SJSA1 (cell line): ENCODE measurements around the gene PTPN1. TPM values are rescaled to one million over a fixed set of nuclear protein-coding genes. Genes with fewer than 3 reads are reported as not detected.
A peak's percentile ranks its signal among the peaks of the same experiment; 100 is the strongest.
"Not testable (repeated sequence)": the region's sequence is repeated elsewhere in the genome, so short reads cannot be mapped to it uniquely, and the experiment has no call there.

Experiments
- DNase-seq, 2 experiments: peaks; one replicate each; pipeline ENCODE4 v3.0.0-alpha.2; 2015 to 2020; ENCODE audit warnings: low spot score in 2 of 2, low read depth in 1 of 2
- H3K27ac ChIP-seq: fragments of 250-450 bp; sonication (Bioruptor Pico); 2 replicates; pipeline ENCODE4 v1.5.1; 2020; ENCODE audit warnings: mild to moderate bottlenecking, moderate library complexity
- H3K27me3 ChIP-seq: fragments of 250-450 bp; sonication (Bioruptor Pico); replicated peaks from 2 replicates; pipeline ENCODE4 v1.5.1; 2020; ENCODE audit warnings: mild to moderate bottlenecking, moderate library complexity
- H3K36me3 ChIP-seq: fragments of 250-450 bp; sonication (Bioruptor Pico); 2 replicates; pipeline ENCODE4 v1.5.1; 2020; ENCODE audit warnings: mild to moderate bottlenecking
- H3K4me1 ChIP-seq: fragments of 250-450 bp; sonication (Bioruptor Pico); replicated peaks from 2 replicates; pipeline ENCODE4 v1.6.1; 2021; ENCODE audit warnings: mild to moderate bottlenecking
- H3K4me3 ChIP-seq: fragments of 250-450 bp; sonication (Bioruptor Pico); 2 replicates; pipeline ENCODE4 v1.5.1; 2020; ENCODE audit warnings: mild to moderate bottlenecking
- H3K9me3 ChIP-seq: fragments of 250-450 bp; sonication (Bioruptor Pico); replicated peaks from 2 replicates; pipeline ENCODE4 v1.5.1; 2020; ENCODE audit warnings: mild to moderate bottlenecking
- total RNA-seq: library from RNA; depleted of rRNA; stranded (reverse); fragments of >200 nt; shearing (Covaris generic); gene quantifications from 2 replicates; pipeline ENCODE4 v1.2.3, GENCODE V29; 2014

Gene PTPN1
- total RNA-seq, 1 experiment from 2014 or later, result 71.3 TPM

DNA sequence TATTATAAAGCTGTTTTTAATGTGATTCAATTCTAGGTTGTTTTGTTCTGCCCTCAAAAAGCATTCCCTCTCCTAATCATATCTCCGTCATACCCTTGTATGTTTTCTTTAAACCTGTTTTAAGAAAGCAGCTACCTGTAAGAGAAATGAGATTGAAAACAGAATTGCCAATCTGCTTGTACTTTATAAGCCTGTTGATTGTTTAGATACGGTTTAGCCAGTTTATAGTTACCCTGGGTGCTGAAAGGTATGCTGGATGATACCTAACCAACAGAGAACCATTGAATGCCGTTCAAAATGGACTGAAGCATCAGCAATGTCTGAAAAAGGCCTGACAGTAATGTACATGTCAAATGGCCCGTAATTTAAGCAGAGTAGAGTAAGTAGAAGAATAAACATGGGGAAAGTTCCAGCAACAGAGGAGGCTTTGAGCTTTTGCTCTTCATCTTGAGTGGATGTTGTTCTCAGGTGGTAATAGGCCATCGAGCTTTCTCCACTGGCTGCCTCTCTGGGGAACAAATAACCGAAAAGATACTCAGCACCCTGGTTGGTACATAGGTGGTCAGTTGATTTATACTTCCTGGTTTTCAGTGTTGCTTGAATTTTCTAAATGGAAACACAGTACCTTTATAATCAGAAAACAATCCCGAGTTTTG, 27.5 kb downstream of the PTPN1 start:
- H3K27me3 ChIP-seq, result no peaks in the 10 kb centered on the region
- H3K4me1 ChIP-seq, result peaks cover 75% of the 10 kb centered on the region
- no peaks in the 10 kb centered on the region for H3K9me3 ChIP-seq
- no peak for DNase-seq
- H3K27ac ChIP-seq, result peak overlapping the region; percentile 16; the same call in 1 of the 2 replicates
- peaks cover 25% of the 10 kb centered on the region for H3K36me3 ChIP-seq
- H3K4me3 ChIP-seq, result no peak overlapping the region

DNA sequence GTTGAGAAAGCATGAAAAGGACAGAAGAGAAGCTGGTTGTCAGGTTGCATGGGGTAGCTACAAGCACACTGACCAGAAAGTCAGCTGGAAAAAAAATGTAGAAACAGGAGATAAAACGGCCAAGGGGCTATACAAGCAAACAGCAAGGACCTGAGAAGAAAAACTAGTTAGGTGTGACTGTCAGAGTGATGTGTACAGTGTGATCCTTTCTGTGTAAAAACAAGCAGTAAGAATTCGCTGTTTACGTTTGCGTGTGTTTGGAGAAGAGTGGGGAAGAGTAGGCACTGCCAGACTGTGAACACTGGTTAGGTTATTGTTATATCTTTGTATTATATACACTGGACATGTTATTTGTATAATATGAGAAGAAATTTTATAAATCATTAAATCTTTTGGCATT, 28.1 kb downstream of the PTPN1 start:
- DNase-seq, result no peak
- no peaks in the 10 kb centered on the region for H3K27me3 ChIP-seq
- 0 out of 2 replicates have a peak overlapping the region, but pooled peaks have one; percentile 16 for H3K27ac ChIP-seq
- peaks cover 25% of the 10 kb centered on the region for H3K36me3 ChIP-seq
- no peak overlapping the region for H3K4me3 ChIP-seq
- H3K4me1 ChIP-seq, result peaks cover 75% of the 10 kb centered on the region
- no peaks in the 10 kb centered on the region for H3K9me3 ChIP-seq

DNA sequence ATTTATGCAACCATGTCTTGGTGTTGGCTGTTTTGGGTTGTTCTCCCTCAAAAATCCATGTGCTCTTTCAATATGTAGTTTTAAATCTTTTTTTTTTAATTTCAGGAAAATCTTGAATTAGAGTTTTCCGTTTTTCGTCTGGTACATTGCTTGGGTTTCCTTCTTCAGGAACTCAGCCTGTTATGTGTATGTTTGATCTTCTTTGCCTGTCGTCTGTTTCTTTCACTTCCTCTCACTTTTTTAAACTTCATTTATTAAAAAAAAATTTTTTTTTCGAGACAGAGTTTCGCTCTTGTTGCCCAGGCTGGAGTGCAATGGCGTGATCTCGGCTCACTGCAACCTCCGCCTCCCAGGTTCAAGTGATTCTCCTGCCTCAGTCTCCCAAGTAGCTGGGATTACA, 29.6 kb downstream of the PTPN1 start:
- Histone ChIP-seq H3K4me1 (peaks cover 75% of the 10 kb centered on the region), H3K36me3 (peaks cover 13% of the 10 kb centered on the region), H3K27ac (peak overlapping the region; percentile 94)
- not testable (repeated sequence) for H3K9me3 ChIP-seq, H3K4me3 ChIP-seq, H3K27me3 ChIP-seq, DNase-seq

DNA sequence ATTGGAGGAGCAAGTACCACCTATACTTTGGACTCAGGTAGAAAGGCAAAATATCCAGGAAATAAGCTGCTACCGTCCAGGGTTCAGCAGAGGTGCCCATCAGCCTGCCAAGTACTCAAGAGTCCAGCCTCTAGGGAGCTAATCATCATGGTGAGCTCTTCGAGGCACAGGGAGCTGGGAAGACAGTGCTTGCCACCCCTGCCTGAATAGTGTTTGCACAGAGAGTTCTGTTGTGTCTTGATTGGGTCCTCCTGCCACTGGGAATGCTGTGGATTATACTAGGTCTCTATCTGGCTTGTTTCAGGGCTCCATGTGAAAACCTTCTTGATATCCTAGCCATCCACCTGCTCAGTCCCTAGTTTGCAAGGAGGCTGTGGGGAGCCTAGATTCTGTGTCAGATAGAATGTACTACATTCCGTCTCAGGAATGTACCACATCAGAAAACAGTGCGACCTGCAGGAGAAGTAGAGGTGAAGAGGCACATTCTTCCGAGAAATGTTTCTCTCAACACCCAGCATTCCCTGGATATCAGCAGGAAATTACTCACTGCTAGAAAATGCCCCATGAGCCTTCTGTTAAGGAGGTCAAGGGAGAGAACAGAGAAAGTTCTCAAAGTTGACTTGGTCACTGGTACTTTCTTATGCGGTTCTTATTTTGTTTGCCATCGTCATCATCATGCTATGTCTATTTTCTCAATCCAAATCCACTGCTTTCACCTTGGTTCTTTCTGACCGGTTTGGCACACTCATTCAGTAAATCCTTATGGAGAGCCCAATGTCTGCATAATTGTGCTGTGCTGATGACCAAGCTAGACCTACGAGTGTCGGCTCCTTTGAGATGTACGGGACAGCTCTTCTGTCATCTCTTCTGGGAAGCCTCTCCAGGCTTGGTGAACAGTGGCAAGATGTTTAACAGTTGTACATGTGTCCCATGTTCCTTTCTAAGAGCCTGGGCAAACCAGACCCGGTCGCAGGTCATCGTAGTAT, 30.7 kb downstream of the PTPN1 start:
- Histone ChIP-seq H3K36me3 (peaks cover 7% of the 10 kb centered on the region), H3K9me3 (no peaks in the 10 kb centered on the region), H3K4me3 (no peak overlapping the region), H3K27ac (peak overlapping the region; percentile 94), H3K27me3 (no peaks in the 10 kb centered on the region), H3K4me1 (peaks cover 87% of the 10 kb centered on the region)
- DNase-seq, result peak; percentile 89 to 96

DNA sequence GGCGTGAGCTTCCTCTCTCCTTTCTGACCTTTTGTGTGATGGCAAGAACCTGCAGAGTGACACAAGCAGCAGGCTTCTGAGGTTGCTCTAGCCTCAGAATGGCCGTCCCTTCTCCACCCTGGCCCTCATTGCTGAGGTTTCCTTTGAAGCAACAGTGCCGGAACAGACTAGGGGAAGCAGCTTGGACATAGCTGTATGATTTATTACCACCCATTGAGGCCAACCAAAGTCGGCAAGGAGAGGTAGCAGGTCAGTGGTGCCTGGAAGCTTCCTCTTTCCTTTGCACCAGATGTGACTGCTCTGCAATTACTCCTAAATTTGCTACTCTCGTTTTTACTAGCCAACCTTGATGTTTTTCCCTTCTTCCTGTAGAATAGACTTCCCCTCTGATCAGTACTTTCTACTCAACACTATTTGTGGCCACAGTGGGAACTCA, 31.4 kb downstream of the PTPN1 start:
- no peaks in the 10 kb centered on the region for H3K9me3 ChIP-seq
- peak overlapping the region; percentile 94 for H3K27ac ChIP-seq
- peaks cover 7% of the 10 kb centered on the region for H3K36me3 ChIP-seq
- H3K27me3 ChIP-seq, result no peaks in the 10 kb centered on the region
- DNase-seq, result no peak
- peaks cover 89% of the 10 kb centered on the region for H3K4me1 ChIP-seq
- no peak overlapping the region for H3K4me3 ChIP-seq

DNA sequence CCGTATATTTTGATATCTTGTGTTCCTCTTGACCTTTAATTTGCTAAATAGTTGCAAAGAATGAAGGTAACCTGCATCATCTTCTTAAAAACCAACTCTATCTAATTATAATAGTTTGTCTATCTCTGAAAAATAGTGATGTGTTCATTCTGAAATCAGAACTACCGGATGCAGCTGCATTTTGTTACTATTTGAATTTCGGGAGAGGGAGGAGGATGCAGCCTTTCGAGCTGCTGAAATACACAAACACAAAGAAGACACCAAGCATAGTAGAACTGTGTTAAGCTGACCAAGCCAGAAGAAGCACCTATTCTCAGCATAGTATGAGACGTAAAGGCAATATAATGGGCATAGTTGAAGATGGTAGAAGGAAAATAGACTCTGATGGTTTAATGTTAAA, 33.1 kb downstream of the PTPN1 start:
- Histone ChIP-seq H3K9me3 (no peaks in the 10 kb centered on the region), H3K4me1 (peaks cover 81% of the 10 kb centered on the region), H3K27me3 (no peaks in the 10 kb centered on the region), H3K36me3 (peaks cover 7% of the 10 kb centered on the region), H3K4me3 (no peak overlapping the region), H3K27ac (peak overlapping the region; percentile 94)
- no peak for DNase-seq

DNA sequence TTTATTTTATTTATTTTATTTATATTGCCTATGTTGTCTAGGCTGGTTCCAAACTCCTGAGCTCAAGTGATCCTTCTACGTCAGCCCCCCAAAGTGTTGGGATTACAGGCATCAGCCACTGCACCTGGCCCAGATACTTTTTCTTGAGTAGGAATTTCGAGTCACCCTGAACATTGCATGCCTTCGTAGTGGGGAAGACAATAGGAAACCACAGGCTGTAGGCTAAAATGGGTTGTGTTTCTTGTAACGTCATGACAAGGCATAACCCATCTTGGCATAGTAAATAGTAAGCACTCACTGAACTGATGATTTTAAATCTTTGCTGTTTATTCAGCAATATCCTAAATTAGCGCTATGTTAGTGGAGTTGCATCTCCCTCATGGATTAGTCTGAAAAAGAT, 34.9 kb downstream of the PTPN1 start:
- peak overlapping the region; percentile 9; the same call in 1 of the 2 replicates for H3K27ac ChIP-seq
- H3K4me1 ChIP-seq, result peaks cover 66% of the 10 kb centered on the region
- H3K27me3 ChIP-seq, result no peaks in the 10 kb centered on the region
- DNase-seq, result no peak
- H3K9me3 ChIP-seq, result no peaks in the 10 kb centered on the region
- peaks cover 20% of the 10 kb centered on the region for H3K36me3 ChIP-seq
- no peak overlapping the region for H3K4me3 ChIP-seq

DNA sequence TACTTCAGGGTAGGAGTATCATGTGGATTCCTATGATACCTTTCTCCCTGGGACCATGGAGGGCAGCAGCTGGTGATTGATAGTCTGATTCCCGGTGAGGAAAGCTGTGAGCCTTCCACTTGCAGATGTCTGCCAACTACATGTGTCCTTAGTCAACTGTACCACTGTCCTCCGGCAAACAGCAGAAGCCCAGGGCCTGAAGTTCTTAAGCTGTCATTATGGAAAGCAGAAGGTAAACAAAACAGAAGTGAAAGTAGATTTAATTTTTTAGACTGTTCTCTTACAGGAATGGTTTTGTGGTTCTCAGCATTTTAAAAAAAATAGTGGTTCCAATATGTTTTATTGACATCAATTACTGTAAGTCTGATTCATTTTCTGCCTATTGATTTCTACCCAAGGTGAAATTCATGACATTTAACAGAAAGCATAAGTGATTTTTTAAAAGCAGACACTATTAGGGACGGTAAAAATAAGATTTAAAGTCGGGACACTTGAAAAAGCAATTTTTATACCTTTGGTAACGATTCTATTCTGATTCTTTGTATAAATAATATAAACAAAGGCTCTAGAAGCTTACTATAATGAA, 36.6 kb downstream of the PTPN1 start:
- Histone ChIP-seq H3K4me3 (no peak overlapping the region), H3K9me3 (no peaks in the 10 kb centered on the region), H3K27me3 (no peaks in the 10 kb centered on the region), H3K36me3 (peaks cover 28% of the 10 kb centered on the region), H3K27ac (0 out of 2 replicates have a peak overlapping the region, but pooled peaks have one; percentile 7), H3K4me1 (peaks cover 58% of the 10 kb centered on the region)
- DNase-seq, result no peak

DNA sequence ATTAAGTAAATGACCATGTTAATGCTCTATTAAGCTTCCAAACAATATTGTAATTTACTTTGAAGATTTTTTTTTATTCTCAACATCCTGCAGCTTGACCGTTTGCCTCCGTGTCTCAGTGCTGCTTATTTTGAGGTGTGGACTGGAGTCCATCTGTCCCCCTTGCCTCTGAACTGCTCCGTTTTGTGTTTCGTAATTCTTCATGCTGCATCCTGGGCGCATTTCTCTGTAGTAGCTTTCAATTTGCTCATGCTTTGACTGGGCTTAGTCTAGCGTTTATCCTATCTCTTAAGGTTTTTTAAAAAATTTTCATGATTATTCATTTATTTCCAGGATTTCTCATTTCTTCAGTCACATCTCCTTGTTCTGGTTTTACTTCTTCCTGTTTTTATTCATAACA, 37.8 kb downstream of the PTPN1 start:
- Histone ChIP-seq H3K27ac (no peak overlapping the region), H3K36me3 (peaks cover 27% of the 10 kb centered on the region), H3K4me1 (peaks cover 46% of the 10 kb centered on the region), H3K9me3 (no peaks in the 10 kb centered on the region), H3K27me3 (no peaks in the 10 kb centered on the region), H3K4me3 (no peak overlapping the region)
- DNase-seq, result no peak

DNA sequence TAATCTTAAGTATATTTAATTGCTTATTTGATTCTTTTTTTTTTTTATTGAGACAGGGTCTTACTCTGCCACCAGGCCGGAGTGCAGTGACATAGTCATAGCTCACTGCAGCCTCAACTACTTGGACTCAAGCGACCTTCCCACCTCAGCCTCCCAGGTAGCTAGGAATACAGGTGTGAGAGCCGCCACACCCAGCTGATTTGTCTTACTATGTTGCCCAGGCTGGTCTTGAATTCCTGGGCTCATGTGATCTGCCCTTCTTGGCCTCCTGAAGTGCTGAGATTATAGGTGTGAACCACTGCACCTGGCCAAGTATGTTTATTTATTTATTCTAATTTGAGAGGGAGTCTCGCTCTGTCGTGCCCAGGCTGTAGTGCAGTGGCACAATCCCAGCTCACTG, 38.2 kb downstream of the PTPN1 start:
- Histone ChIP-seq H3K27ac (no peak overlapping the region), H3K9me3 (no peaks in the 10 kb centered on the region), H3K27me3 (no peaks in the 10 kb centered on the region), H3K36me3 (peaks cover 31% of the 10 kb centered on the region), H3K4me3 (no peak overlapping the region), H3K4me1 (peaks cover 42% of the 10 kb centered on the region)
- no peak for DNase-seq

DNA sequence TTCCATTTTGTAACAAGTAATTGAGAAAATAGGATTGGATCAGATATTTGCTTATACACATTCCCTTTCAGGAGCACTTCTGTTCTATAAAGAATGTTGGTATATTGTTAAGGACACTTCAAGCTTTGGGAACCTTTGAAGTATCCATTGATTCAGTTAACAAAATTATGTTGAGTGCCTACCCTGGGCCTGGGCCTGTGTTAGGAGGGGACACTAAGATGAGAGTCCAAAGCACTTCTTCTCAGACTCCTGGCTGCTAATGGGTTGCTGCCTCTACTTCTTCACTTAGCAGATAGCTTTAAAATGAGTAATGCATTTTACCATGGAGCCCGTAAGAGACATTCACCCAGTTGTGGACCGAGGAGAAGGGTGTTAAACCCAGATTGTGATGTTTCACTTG, 40.3 kb downstream of the PTPN1 start:
- Histone ChIP-seq H3K4me1 (peaks cover 21% of the 10 kb centered on the region), H3K9me3 (no peaks in the 10 kb centered on the region), H3K27me3 (no peaks in the 10 kb centered on the region), H3K36me3 (peaks cover 32% of the 10 kb centered on the region), H3K27ac (no peak overlapping the region), H3K4me3 (no peak overlapping the region)
- DNase-seq, result no peak

DNA sequence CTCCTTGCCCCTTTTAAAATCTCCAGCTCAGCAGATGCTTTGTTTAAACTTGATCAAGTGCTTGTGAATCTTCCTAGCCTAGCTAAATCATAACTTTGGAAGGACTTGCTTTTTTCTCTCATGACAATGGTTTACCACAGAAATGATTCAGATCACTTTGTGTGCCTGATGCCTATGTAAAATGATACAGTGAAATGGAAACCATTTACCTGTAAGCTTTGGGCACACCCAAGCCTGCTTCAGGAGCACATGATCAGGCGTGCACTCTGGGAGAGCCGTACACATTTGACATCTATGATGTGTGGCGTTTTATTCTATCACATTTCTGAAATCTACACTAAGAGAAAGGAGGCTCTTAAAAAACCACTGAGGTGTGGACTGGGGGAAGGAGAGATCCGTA, 41.1 kb downstream of the PTPN1 start:
- H3K9me3 ChIP-seq, result no peaks in the 10 kb centered on the region
- peaks cover 32% of the 10 kb centered on the region for H3K36me3 ChIP-seq
- DNase-seq, result no peak
- peaks cover 13% of the 10 kb centered on the region for H3K4me1 ChIP-seq
- no peaks in the 10 kb centered on the region for H3K27me3 ChIP-seq
- no peak overlapping the region for H3K27ac ChIP-seq
- H3K4me3 ChIP-seq, result no peak overlapping the region

DNA sequence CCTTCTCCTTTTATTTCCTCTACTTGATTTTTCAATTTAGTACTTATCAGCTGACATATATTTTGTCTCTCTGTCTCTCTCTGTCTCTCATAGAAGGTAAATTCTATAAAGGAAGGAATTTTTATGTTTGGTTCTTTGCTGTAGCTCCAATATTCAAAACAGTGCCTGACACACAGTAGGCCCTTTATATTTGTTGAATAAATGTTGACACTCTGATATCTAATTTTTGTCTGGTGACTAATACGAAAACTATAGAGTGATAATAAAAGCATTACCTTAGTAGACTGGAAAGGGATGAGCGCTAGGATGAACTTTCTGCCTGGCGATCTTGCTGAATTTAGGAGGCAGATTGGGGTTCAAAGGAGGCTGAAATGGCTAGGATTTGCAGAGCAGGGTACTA, 42.8 kb downstream of the PTPN1 start:
- no peak for DNase-seq
- H3K27ac ChIP-seq, result no peak overlapping the region
- peaks cover 36% of the 10 kb centered on the region for H3K36me3 ChIP-seq
- no peaks in the 10 kb centered on the region for H3K27me3 ChIP-seq
- no peaks in the 10 kb centered on the region for H3K9me3 ChIP-seq
- no peak overlapping the region for H3K4me3 ChIP-seq
- peaks cover 11% of the 10 kb centered on the region for H3K4me1 ChIP-seq
